HG03060 (cell line): ENCODE measurements around the gene P4HB.
A peak's percentile ranks its signal among the peaks of the same experiment; 100 is the strongest.

Source experiments
- ATAC-seq: cut with Tn5 transposase; IDR thresholded peaks from one replicate; pipeline ENCODE4 v1.9.1; 2021; ENCODE audit warnings: low read depth, moderate number of reproducible peaks; ENCODE audit not compliant: unreplicated experiment

Gene P4HB

GRCh38 chr17:81833160-81833920, 27.0 kb downstream of the P4HB start, which contains the start of gene MCRIP1:
TSS of gene MCRIP1 (minus strand) at chr17:81833291. CDS start at chr17:81824506, 8,785 bp downstream.
- ATAC-seq: peak; percentile 34

DNA sequence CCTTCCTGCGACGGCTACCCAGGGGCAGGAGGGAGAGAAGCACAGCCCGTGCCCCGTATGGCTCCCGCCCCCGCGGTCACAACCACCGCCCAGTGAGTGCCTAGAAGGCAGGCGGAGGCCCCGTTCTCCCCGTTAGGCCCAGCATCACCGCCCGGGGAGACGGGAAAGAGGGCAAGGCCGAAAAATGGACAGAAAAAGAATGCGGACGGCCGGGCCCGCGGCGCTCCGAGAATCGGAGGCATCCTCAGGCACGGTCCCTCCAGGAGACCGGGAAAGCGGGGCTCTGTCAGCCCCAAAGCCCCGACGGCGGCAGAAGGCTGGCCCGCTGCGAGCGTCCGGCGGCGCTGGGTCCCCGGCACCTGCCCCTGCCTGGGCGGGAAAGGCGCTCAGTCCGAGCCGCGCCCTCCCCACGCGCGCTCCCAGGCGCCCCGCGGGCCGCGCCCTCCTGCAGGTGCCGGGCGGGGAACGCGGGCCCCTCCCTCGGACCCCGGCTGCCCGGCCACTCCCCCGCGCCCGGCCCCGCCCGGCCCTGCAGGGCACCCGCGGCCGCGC, 27.7 kb downstream of the P4HB start:
- ATAC-seq: peak; percentile 23

GRCh38 chr17:81831957-81832607, 28.3 kb downstream of the P4HB start:
- ATAC-seq: peak; percentile 12

DNA sequence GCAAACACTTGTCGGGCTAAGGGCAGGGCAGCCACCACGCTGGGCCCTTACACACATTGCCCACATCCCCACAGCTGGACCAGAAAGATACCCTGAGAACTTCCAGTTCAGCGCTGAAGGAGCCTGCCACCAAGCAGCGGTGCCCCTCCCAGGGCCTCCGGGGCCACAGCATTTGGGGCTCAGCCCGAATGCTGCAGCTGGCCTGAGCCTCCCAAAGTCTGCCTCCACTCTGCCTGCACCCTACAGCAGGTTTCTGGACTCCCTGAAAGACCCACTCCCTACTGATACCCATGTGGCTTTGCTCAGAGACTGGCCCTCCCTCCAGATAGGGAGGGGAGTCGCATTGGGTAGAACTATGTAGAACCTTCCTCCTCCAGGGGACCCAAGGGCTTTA, 28.8 kb downstream of the P4HB start:
- ATAC-seq: no peak

DNA sequence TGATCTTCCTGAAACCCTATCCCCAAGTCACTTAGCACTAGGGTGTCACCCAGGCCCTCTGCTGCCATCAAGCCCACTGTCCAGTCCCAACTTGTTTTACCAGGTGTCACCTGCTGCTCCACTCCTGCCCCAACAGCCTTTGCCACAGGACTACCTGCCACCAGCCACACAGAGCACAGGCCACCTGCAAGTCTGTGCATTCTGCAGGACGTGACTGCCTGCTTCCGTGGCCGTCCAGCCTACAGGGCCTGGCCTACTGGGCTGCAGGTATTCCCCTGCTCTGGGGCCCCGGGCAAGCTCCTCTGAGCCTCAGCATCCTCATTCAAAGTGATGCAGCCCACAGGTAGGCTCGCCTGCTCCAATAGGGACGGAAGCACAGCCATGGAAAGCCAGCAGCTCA, 30.5 kb downstream of the P4HB start:
- no peak for ATAC-seq

- ATAC-seq: no peak
Observed at GRCh38 chr17:81828656-81829055, 31.7 kb downstream of the P4HB start.

GRCh38 chr17:81825841-81826466, 34.4 kb downstream of the P4HB start:
- ATAC-seq: no peak

DNA sequence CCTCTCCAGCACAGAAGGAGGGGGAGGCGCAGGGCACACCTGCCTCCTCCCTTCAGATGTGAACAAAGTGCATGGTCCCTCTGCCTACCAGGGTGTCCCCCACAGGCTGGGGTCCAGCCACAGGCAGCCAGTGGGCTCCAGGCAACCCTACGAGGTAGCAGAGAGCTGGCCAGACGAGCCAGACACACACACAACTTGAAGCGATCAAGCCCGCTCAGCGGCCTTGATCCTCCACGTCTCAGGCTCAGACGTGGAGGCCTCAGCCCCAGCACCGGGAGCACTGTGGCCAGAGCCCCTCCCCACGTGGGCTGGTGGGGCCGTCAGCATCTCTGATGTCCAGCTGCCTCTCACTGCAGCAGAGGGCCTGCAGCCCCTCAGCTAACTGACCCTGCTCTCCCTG, 35.7 kb downstream of the P4HB start:
- ATAC-seq: no peak

DNA sequence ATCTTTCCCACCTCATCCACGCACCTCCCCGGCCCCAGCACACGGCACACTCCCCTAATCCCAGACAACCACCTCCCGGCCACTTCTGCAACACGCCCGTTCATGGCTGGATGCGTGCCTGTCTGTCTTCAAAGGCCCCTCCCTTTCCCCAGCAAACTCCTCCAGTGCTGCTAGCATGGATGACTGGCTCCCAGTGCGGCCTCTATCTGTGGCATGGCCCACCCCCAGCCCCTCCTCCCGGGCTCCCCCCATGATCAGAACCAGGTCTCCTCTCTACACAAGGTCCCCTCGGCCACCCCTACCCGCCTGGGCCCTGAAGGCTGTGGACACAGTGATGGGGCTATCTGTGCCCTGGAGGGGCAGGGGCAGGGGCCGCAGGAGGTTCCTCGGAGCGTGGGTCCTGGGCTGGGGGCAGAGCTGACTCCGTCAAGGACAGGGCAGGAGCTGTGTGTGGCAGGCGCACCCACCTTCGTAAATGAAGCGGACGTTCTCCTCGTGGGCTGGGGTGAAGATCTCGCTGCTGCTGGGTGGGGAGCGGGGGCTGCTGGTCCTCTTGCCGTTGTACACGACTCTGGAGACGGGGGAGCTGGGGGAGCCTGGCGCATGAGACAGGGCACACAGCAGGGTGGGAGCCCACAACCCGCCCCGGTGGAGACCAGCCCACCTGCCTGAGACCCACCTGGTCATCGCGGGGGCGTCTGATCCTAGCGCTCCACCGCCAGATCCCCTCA, 36.4 kb downstream of the P4HB start:
- no peak for ATAC-seq

- ATAC-seq: no peak
Observed at GRCh38 chr17:81822996-81823819, 37.1 kb downstream of the P4HB start.

GRCh38 chr17:81822312-81822637, 38.1 kb downstream of the P4HB start:
- no peak for ATAC-seq

- ATAC-seq: no peak
Observed at GRCh38 chr17:81821603-81822311, 38.6 kb downstream of the P4HB start.

- ATAC-seq: no peak
Observed at GRCh38 chr17:81821147-81821546, 39.2 kb downstream of the P4HB start.

DNA sequence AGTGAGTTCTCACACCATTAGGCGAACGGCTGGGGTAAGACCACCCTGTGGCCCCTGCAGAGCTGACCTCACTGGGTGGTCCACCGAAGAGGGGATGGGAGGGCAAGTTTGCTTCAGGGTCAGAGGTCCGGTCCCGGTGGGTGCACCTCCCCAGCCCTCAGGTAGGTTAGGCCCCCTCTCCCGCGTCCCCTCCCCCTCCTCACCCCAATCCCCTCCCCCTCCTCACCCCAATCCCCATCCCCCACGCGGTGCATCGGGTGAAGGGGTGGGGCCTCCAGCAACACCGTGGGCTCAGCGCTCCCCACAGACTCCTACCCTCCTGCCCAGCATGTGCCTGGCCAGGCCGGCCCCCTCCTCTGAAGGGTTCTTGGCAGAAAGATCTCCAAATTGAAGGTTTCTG, 40.6 kb downstream of the P4HB start:
- no peak for ATAC-seq

DNA sequence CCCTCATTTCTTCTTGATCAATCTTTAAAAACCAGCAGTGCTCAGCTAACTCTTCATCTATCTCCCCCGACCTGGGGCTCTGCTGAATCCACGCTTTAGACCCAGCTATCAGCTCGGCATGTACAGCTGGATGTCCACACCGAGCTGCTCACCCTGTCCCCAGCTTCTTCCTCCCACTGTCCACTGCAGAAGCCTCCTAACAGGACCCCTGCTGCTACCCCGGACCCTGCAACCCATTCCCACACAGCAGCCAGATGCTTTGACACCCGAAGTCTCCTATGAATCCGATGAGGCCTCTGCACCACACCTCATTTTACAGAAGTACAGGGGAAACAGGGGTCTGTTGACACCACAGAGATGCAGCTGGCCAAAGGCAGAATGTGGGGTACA, 42.6 kb downstream of the P4HB start:
- ATAC-seq: no peak

- ATAC-seq: no peak
Observed at GRCh38 chr17:81815646-81815986, 44.7 kb downstream of the P4HB start.

GRCh38 chr17:81814748-81815645, 45.3 kb downstream of the P4HB start:
- no peak for ATAC-seq

DNA sequence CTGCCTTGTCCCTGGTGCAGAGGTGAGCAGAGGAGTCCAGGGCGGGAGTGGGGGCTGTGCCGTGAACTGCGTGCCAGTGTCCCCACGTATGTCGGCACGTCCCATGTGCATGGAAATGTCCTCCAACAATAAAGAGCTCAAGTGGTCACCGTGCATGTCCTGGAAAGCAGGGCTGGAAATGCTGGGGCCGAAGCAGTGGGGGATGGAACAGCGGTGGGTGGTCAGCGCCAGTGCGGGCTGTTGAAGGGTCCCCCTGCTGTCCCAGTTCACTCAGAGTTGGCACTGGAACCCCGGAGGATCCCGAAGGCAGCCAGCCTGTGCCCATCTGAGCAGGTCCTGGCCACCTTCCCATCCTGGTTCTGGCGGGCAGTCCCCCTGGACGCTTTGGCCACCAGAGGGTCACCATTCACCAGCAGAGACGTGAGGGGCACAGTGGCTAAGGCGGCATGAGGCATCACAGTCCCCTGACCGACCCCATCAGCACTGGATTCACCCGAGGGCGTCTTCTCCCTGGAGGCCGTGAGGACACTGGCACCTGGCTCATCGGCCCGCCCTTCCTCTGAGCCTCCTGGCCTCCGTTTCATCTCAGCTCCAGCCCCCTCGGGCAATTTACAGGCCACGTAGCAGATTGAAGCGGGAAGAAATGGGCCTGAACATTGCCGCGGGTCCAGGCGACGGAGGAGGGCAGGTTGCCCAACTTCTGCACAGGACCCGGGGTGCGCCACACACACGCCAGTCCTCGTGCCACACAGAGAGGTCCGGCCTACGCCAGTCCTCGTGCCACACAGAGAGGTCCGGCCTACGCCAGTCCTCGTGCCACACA, 46.3 kb downstream of the P4HB start:
- ATAC-seq: no peak
